Mesendoderm (in vitro differentiated cells): Measurements from ENCODE around the gene GDA.

ENCODE experiments used
- DNase-seq: peaks from one replicate; pipeline ENCODE4 v3.0.0; 2013
- H2AK5ac ChIP-seq: 2 replicates; pipeline ENCODE4 v1.6.1; 2013; ENCODE audit warnings: low read length, inconsistent platforms
- H2BK120ac ChIP-seq: 2 replicates; pipeline ENCODE4 v1.6.1; 2013; ENCODE audit warnings: low read depth, mild to moderate bottlenecking, low read length, moderate library complexity, mixed read lengths
- H2BK15ac ChIP-seq: replicated peaks from 2 replicates; pipeline ENCODE4 v1.6.1; 2013; ENCODE audit warnings: low read depth, mild to moderate bottlenecking, moderate library complexity
- H2BK5ac ChIP-seq: 2 replicates; pipeline ENCODE4 v1.6.1; 2013; ENCODE audit warnings: low read length, inconsistent platforms
- H3K18ac ChIP-seq: 2 replicates; pipeline ENCODE4 v1.6.1; 2013; ENCODE audit warnings: mild to moderate bottlenecking, low read length, mixed read lengths
- H3K23ac ChIP-seq: one replicate; pipeline ENCODE4 v1.6.1; 2013; ENCODE audit warnings: low read length
- H3K27ac ChIP-seq: 2 replicates; pipeline ENCODE4 v1.5.1; 2013; ENCODE audit warnings: low read depth, mild to moderate bottlenecking, inconsistent platforms, low read length, moderate library complexity
- H3K27me3 ChIP-seq: 2 replicates; pipeline ENCODE4 v1.6.1; 2013; ENCODE audit warnings: low read length, control low read depth, mild to moderate bottlenecking, inconsistent platforms; ENCODE audit not compliant: insufficient read depth, poor library complexity
- H3K36me3 ChIP-seq: 2 replicates; pipeline ENCODE4 v1.6.1; 2013; ENCODE audit warnings: low read length, inconsistent platforms; ENCODE audit not compliant: control insufficient read depth, insufficient read depth
- H3K4ac ChIP-seq: one replicate; pipeline ENCODE4 v1.6.1; 2013; ENCODE audit warnings: low read depth, mild to moderate bottlenecking, low read length, moderate library complexity
- H3K4me1 ChIP-seq: 2 replicates; pipeline ENCODE4 v1.6.1; 2013; ENCODE audit warnings: low read depth, low read length, inconsistent platforms; ENCODE audit not compliant: control insufficient read depth
- H3K4me2 ChIP-seq: 2 replicates; pipeline ENCODE4 v1.6.1; 2013; ENCODE audit warnings: low read length
- H3K4me3 ChIP-seq: 2 replicates; pipeline ENCODE4 v1.5.1; 2013; ENCODE audit warnings: mild to moderate bottlenecking, low read length
- H3K56ac ChIP-seq: one replicate; pipeline ENCODE4 v1.6.1; 2013; ENCODE audit warnings: low read length
- H3K79me1 ChIP-seq: 2 replicates; pipeline ENCODE4 v1.6.1; 2013; ENCODE audit warnings: low read length, inconsistent platforms
- H3K79me2 ChIP-seq: 2 replicates; pipeline ENCODE4 v1.6.1; 2013; ENCODE audit warnings: mild to moderate bottlenecking, low read length; ENCODE audit not compliant: control insufficient read depth, insufficient read depth
- H3K9ac ChIP-seq: 2 replicates; pipeline ENCODE4 v1.6.1; 2013; ENCODE audit warnings: low read length, inconsistent platforms
- H4K5ac ChIP-seq: one replicate; pipeline ENCODE4 v1.6.1; 2013; ENCODE audit warnings: low read length
- H4K8ac ChIP-seq: one replicate; pipeline ENCODE4 v1.6.1; 2013; ENCODE audit warnings: low read depth, mild to moderate bottlenecking, control low read depth, low read length, moderate library complexity
- WGBS: extraction: QIAGEN DNeasy Blood & Tissue Kit; methylation state at CpG from one replicate; pipeline ENCODE4 v1.1.7; 2013; ENCODE audit warnings: low lambda C conversion rate, missing lambda C conversion rate; ENCODE audit not compliant: insufficient coverage; ENCODE audit errors: extremely low coverage; 5-methylcytosine and 5-hydroxymethylcytosine counted together

GDA gene

DNA sequence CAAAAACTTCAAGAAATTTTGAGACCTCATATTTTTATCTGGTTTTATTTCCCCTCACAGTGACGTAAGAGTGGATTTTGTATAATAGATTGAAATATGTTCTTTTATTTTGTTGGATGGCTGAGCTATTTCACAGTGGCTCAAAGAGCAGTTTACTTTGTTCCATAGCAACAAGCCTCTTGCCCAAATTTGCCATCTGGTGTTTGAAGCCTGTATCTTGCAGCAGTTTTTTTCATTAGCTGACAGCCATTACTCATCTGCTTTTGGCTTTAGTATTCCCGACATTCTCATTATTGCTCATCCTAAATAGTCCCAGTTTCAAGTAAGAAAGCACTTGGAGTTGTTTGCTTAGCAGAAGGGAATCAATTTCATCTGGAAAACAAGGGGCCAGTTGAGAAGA is 36.3 kb downstream of the GDA start:
- no peak overlapping the region for H2AK5ac ChIP-seq
- no peak overlapping the region for H3K4me2 ChIP-seq
- H3K56ac ChIP-seq = no peak overlapping the region
- DNase-seq = no peak
- no peak overlapping the region for H3K18ac ChIP-seq
- H3K36me3 ChIP-seq = no peaks in the 10 kb centered on the region
- no peak overlapping the region for H2BK5ac ChIP-seq
- no peak overlapping the region for H4K5ac ChIP-seq
- no peak overlapping the region for H3K23ac ChIP-seq
- H3K27me3 ChIP-seq = no peaks in the 10 kb centered on the region
- WGBS = no CpG with 5 or more reads among the region's 2 CpGs
- H4K8ac ChIP-seq = no peak overlapping the region
- H3K27ac ChIP-seq = no peak overlapping the region
- no peaks in the 10 kb centered on the region for H3K79me2 ChIP-seq
- no peaks in the 10 kb centered on the region for H3K4me1 ChIP-seq
- no peak overlapping the region for H3K9ac ChIP-seq
- no peaks in the 10 kb centered on the region for H3K79me1 ChIP-seq
- no peak overlapping the region for H3K4ac ChIP-seq
- H2BK15ac ChIP-seq = no peak overlapping the region
- no peak overlapping the region for H2BK120ac ChIP-seq
- no peak overlapping the region for H3K4me3 ChIP-seq

- no CpG with 5 or more reads among the region's 3 CpGs for WGBS
- H3K4me3 ChIP-seq = no peak overlapping the region
- no peaks in the 10 kb centered on the region for H3K79me2 ChIP-seq
- no peak overlapping the region for H3K27ac ChIP-seq
- H3K4me2 ChIP-seq = no peak overlapping the region
- no peak overlapping the region for H2BK120ac ChIP-seq
- no peak overlapping the region for H3K23ac ChIP-seq
- no peak overlapping the region for H4K8ac ChIP-seq
- no peak overlapping the region for H3K4ac ChIP-seq
- no peaks in the 10 kb centered on the region for H3K4me1 ChIP-seq
- no peak overlapping the region for H4K5ac ChIP-seq
- H3K79me1 ChIP-seq = no peaks in the 10 kb centered on the region
- H3K18ac ChIP-seq = no peak overlapping the region
- no peak for DNase-seq
- no peak overlapping the region for H2BK15ac ChIP-seq
- no peak overlapping the region for H3K56ac ChIP-seq
- H3K36me3 ChIP-seq = no peaks in the 10 kb centered on the region
- no peaks in the 10 kb centered on the region for H3K27me3 ChIP-seq
- no peak overlapping the region for H2BK5ac ChIP-seq
- no peak overlapping the region for H3K9ac ChIP-seq
- H2AK5ac ChIP-seq = no peak overlapping the region
Measured at GRCh38 chr9:72187121-72187695, 38.0 kb downstream of the GDA start.

DNA sequence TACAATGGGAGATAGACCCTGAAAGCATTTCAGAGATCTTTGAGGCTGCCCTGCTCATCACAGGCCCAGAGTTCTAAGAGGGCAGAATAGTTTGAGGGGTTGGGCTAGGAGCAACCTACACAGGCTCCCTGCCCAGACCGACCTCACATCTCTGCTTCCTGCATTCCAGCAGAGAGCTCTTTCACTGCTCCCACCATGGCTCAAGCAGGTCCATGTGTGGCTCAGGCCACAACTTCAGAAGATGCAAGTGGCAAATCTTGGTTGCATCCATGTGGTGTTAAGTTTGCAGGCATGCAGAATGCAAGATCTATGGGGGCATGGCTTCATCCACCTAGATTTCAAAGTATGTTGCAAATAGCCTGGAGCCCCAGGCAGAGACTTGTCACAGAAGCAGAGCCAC is 39.0 kb downstream of the GDA start:
- no CpG with 5 or more reads among the region's 1 CpG for WGBS
- DNase-seq = peak; percentile 5
- H3K9ac ChIP-seq = no peak overlapping the region
- H3K27me3 ChIP-seq = no peaks in the 10 kb centered on the region
- no peak overlapping the region for H3K4me3 ChIP-seq
- H2BK15ac ChIP-seq = no peak overlapping the region
- no peak overlapping the region for H2AK5ac ChIP-seq
- no peak overlapping the region for H3K4me2 ChIP-seq
- H3K27ac ChIP-seq = no peak overlapping the region
- no peaks in the 10 kb centered on the region for H3K36me3 ChIP-seq
- no peaks in the 10 kb centered on the region for H3K79me1 ChIP-seq
- H4K5ac ChIP-seq = no peak overlapping the region
- H3K4ac ChIP-seq = no peak overlapping the region
- no peaks in the 10 kb centered on the region for H3K79me2 ChIP-seq
- no peak overlapping the region for H3K18ac ChIP-seq
- no peak overlapping the region for H3K23ac ChIP-seq
- H4K8ac ChIP-seq = no peak overlapping the region
- H3K56ac ChIP-seq = no peak overlapping the region
- H3K4me1 ChIP-seq = no peaks in the 10 kb centered on the region
- H2BK5ac ChIP-seq = no peak overlapping the region
- no peak overlapping the region for H2BK120ac ChIP-seq

GRCh38 chr9:72193478-72193881 is 44.2 kb downstream of the GDA start:
- no CpG with 5 or more reads among the region's 5 CpGs for WGBS
- H4K8ac ChIP-seq = no peak overlapping the region
- H2BK5ac ChIP-seq = no peak overlapping the region
- no peaks in the 10 kb centered on the region for H3K79me2 ChIP-seq
- H3K4me3 ChIP-seq = no peak overlapping the region
- no peaks in the 10 kb centered on the region for H3K4me1 ChIP-seq
- no peak overlapping the region for H3K4me2 ChIP-seq
- H2AK5ac ChIP-seq = no peak overlapping the region
- H3K4ac ChIP-seq = no peak overlapping the region
- H3K79me1 ChIP-seq = no peaks in the 10 kb centered on the region
- H3K18ac ChIP-seq = no peak overlapping the region
- no peaks in the 10 kb centered on the region for H3K36me3 ChIP-seq
- H2BK15ac ChIP-seq = no peak overlapping the region
- peak; percentile 22 for DNase-seq
- H3K56ac ChIP-seq = no peak overlapping the region
- H3K27me3 ChIP-seq = no peaks in the 10 kb centered on the region
- no peak overlapping the region for H3K23ac ChIP-seq
- H3K27ac ChIP-seq = no peak overlapping the region
- H3K9ac ChIP-seq = no peak overlapping the region
- no peak overlapping the region for H2BK120ac ChIP-seq
- H4K5ac ChIP-seq = no peak overlapping the region

DNA sequence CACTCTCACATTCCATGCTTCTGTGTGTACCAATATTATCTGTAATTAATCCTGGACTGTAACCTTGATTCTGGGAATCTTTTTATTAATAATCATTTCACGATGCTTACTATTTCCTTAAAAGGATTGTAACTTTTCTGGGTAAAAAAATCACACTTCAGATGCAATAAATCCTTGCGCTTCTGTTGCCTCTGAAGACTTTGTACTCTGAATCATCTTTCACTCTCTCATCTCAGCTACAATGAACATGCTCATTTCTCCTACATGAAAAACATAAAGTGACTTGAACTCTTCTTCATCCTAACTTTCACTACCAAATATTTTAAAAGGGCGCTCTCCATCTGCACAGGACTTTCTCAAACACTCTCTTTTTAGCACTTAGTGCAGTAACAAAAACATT is 50.0 kb downstream of the GDA start:
- H2BK15ac ChIP-seq = no peak overlapping the region
- H2AK5ac ChIP-seq = no peak overlapping the region
- no peak overlapping the region for H2BK120ac ChIP-seq
- H3K18ac ChIP-seq = no peak overlapping the region
- H3K4me1 ChIP-seq = no peaks in the 10 kb centered on the region
- no peaks in the 10 kb centered on the region for H3K27me3 ChIP-seq
- no peak overlapping the region for H3K56ac ChIP-seq
- no peak overlapping the region for H3K4ac ChIP-seq
- H3K27ac ChIP-seq = no peak overlapping the region
- WGBS = no CpG with 5 or more reads among the region's 3 CpGs
- no peaks in the 10 kb centered on the region for H3K79me1 ChIP-seq
- no peak overlapping the region for H3K9ac ChIP-seq
- H4K8ac ChIP-seq = no peak overlapping the region
- no peaks in the 10 kb centered on the region for H3K79me2 ChIP-seq
- H3K4me3 ChIP-seq = no peak overlapping the region
- no peak overlapping the region for H2BK5ac ChIP-seq
- no peak overlapping the region for H3K4me2 ChIP-seq
- DNase-seq = no peak
- H3K36me3 ChIP-seq = no peaks in the 10 kb centered on the region
- no peak overlapping the region for H3K23ac ChIP-seq
- no peak overlapping the region for H4K5ac ChIP-seq

DNA sequence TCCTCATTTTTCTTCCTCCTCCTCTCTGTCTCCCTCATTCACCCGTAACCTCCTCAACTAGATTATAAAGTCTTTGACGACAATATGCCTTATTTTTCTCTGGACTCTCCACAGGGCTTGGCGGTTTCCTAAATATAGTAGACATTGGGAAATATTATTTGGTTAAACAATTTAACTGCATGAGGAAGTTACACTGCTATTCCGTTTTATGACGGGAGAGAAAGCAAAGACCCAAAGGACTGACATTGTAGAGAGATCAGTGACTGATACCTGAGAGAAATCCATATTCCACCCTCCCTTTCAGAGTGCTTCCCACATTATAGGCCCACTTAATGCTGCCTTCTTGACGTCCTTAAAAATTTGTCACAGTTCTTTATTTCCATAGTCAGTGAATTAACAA is 51.2 kb downstream of the GDA start:
- H3K56ac ChIP-seq = no peak overlapping the region
- WGBS = no CpG with 5 or more reads among the region's 6 CpGs
- no peak overlapping the region for H3K9ac ChIP-seq

More for the DNA sequence above, 51.2 kb downstream of the GDA start:
- Histone ChIP-seq H3K18ac (no peak overlapping the region), H3K36me3 (no peaks in the 10 kb centered on the region), H4K5ac (no peak overlapping the region), H3K4ac (no peak overlapping the region), H3K27me3 (no peaks in the 10 kb centered on the region), H3K4me3 (no peak overlapping the region), H2AK5ac (no peak overlapping the region), H2BK15ac (no peak overlapping the region), H3K27ac (no peak overlapping the region), H3K79me1 (no peaks in the 10 kb centered on the region), H4K8ac (no peak overlapping the region), H3K4me2 (no peak overlapping the region), H3K79me2 (no peaks in the 10 kb centered on the region), H2BK5ac (no peak overlapping the region), H3K23ac (no peak overlapping the region), H2BK120ac (no peak overlapping the region), H3K4me1 (no peaks in the 10 kb centered on the region)
- no peak for DNase-seq
